Ishikawa (cell line): ENCODE data around the gene LMAN2.

Source experiments
- CEBPB ChIP-seq: IDR thresholded peaks from 2 replicates; pipeline ENCODE4 v1.6.1; 2012
- EGR1 ChIP-seq: IDR thresholded peaks from 2 replicates; pipeline ENCODE4 v1.6.1; 2012
- EP300 ChIP-seq: IDR thresholded peaks from 2 replicates; pipeline ENCODE4 v1.6.1; 2012; ENCODE audit warnings: borderline replicate concordance
- RAD21 ChIP-seq: IDR thresholded peaks from 2 replicates; pipeline ENCODE4 v1.6.1; 2012; ENCODE audit warnings: low read depth
- ZBTB7A ChIP-seq: IDR thresholded peaks from 2 replicates; pipeline ENCODE4 v1.6.1; 2012; ENCODE audit warnings: low read depth
- TF ChIP-seq, protein P1 (sequence below): IDR thresholded peaks from 2 replicates; pipeline ENCODE4 v1.6.1; 2012
- TF ChIP-seq, protein P2 (sequence below): IDR thresholded peaks from 2 replicates; pipeline ENCODE4 v1.6.1; 2012

DNA sequence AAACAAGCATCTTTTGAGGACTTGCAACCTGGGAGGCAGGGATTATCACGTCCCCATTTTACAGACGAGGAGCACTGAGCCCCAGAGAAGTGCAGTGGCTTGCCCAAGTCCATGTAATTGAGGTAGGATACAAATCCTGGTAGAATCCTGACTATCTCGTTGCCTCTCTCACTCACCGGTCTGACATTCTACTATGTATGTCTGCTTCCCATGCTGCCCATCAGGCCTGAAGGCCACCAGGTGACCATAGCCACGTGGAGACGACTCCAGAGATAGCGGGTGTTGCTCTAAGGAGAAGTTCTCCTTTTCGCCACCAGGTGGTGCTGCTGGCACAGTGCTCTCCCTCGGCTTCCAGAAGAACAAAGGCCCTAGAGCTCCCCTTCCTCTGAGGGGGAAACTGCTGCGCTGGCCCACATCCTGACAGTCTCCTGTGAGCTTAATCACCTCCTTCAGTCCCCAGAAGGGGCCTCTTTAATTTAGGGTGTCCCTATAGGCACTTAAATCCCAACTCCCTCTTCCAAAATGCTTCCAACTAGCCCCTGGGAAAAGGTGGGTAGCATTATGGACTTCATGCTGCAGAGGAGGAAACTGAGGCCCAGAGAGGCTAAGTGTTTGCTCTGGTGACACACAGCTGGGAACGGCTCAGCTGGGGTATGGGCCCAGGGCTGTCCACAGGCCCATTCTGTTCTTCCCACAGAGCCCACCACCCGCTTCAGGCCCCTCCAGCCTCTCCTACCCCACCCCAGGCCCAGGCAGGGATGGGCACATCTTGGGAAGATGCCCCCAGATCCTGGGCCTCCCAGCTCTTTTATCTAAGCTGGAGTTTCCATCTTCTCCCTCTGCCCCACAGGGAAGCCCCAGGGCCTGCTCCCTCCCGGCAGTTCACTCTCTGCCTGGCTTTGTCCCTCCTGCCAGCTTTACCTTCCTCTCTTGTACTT, 39.2 kb upstream of the LMAN2 start:
- TF ChIP-seq ZBTB7A (no peak), CEBPB (no peak), EP300 (no peak), EGR1 (no peak), RAD21 (peak; percentile 96)
- TF ChIP-seq, protein P1, sequence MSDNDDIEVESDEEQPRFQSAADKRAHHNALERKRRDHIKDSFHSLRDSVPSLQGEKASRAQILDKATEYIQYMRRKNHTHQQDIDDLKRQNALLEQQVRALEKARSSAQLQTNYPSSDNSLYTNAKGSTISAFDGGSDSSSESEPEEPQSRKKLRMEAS, result peak; percentile 83
- TF ChIP-seq, protein P2, sequence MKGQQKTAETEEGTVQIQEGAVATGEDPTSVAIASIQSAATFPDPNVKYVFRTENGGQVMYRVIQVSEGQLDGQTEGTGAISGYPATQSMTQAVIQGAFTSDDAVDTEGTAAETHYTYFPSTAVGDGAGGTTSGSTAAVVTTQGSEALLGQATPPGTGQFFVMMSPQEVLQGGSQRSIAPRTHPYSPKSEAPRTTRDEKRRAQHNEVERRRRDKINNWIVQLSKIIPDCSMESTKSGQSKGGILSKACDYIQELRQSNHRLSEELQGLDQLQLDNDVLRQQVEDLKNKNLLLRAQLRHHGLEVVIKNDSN, result peak; percentile 82
